Inflammatory macrophage (primary cell): ENCODE measurements around the gene DUSP3.
"Not testable (repeated sequence)": the region's sequence is repeated elsewhere in the genome, so short reads cannot be mapped to it uniquely, and the experiment has no call there.

Experiments
- DNase-seq, 2 donors: peaks; one replicate each; pipeline ENCODE4 v3.0.0-alpha.2; 2020 to 2022

Gene DUSP3

DNA sequence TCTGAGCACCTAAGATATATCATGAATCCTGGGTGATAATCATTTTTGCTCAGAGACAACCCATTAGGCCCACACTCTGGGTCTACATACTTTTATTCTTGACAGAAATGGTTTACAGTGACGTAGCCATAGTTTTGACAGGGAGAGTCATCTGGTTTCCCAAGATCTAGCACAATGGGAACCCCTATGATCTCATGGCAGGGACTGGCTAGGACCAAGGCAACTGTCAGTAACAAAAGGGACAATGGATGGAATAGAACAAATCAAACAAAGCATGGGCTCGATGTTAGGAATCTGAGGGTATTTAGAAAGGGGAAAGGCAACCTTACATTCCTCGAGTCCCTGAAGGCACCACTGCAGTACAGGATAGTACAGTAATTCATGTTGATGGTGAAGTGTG is 22.0 kb upstream of the DUSP3 start:
- no peak for DNase-seq

DNA sequence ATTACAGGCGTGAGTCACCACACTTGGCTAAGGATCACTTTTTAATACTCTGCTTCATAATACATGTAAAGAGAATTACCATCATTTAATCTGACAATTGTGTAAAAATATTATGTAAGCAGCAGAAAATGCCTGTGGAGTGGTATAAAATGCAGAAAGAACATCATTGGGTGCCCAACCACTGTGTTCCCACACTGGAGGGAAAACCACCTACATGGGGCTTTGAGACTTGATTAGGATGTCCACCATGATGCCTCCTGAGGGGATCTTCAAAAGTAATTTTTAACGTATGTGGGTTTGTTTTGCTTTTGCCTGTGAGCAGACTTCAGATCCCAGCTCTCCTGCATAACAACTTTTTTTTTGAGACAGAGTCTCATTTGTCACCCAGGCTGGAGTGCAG is 20.3 kb upstream of the DUSP3 start:
- DNase-seq = no peak

DNA sequence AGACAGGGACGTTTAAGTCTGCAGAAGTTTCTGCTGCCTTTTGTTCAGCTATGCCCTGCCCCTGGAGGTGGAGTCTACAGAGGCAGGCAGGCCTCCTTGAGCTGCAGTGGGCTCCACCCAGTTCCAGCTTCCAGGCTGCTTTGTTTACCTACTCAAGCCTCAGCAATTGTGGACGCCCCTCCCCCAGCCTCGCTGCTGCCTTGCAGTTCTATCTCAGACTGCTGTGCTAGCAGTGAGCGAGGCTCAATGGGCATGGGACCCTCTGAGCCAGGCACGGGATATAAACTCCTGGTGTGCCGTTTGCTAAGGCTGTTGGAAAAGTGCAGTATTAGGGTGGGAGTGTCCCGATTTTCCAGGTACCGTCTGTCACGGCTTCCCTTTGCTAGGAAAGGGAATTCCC is 19.2 kb upstream of the DUSP3 start:
- not testable (repeated sequence) for DNase-seq

DNA sequence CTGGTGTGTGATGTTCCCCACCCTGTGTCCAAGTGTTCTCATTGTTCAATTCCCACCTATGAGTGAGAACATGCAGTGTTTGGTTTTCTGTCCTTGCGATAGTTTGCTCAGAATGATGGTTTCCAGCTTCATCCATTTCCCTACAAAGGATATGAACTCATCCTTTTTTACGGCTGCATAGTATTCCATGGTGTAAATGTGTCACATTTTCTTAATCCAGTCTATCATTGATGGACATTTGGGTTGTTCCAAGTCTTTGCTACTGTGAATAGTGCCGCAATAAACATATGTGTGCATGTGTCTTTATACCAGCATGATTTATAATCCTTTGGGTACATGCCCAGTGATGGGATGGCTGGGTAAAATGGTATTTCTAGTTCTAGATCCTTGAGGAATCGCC is 13.9 kb upstream of the DUSP3 start:
- DNase-seq = not testable (repeated sequence)

DNA sequence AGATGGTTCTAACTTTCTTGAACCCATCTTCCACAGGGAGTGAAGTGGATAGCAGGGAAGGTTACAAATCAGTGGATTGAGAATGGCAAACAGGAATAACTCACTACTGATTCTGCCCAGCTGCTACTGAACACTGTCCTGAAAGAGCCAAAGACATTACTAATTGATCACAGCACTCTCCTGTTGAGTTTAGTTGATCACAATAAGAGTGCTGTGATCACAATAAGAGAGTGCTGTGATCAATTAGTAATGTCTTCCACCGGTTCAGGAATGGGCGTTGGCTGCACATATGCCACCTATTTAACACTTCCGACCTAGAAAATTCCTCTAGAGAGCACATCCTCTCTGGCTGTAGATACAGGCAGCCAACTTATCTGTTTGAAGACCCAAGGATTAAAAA is 12.8 kb upstream of the DUSP3 start:
- DNase-seq = peak in 1 of 2 donors; percentile 21

DNA sequence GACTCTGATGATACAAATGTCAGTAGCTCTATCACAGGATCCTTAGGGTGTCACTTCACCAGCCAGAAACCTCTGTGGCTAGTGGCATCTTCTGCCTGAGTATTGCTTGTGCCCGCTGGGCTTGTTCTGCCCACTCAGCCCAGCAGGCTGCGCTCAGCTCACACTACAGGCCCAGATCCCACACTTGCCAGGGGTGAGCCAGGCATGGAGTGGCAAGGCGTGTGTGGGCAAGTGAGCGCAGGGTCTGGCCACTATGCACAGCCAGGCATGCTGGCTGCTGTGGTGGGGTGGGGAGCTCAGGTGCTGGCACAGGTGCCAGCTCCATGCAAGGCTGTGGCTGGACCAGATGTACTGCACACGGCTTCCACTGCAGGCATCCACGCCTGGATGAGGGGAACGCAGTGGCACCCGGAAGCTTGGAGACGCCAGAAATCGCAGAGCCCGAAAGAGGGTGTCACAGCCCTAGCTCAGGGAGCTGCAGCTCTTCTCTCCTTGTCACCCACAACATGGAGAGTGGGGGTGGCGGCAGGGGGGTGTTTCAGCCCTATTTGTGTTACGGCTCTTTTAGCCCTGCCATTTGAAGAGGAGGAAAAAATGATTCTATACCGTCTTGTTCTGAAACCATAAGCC is 11.6 kb upstream of the DUSP3 start:
- peak in 1 of 2 donors; percentile 15 for DNase-seq

DNA sequence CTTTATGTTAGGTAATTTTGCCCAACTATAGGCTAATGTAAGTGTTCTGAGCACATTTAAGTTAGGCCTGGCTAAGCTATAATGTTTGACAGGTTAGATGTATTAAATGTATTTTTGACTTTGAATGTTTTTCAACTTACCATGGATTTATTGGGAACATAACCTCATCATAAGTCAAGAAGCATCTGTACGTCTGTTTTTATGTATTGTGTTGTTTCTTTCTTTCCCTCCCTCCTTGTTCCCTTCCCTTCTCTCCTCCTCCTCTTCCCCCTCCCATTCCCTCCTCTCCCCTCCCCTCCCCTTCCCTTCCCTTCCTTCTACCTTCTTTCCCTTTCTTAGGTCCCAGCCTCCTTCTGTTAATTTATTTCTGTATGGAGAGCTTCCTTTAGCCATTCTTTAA is 10.7 kb upstream of the DUSP3 start:
- no peak for DNase-seq

DNA sequence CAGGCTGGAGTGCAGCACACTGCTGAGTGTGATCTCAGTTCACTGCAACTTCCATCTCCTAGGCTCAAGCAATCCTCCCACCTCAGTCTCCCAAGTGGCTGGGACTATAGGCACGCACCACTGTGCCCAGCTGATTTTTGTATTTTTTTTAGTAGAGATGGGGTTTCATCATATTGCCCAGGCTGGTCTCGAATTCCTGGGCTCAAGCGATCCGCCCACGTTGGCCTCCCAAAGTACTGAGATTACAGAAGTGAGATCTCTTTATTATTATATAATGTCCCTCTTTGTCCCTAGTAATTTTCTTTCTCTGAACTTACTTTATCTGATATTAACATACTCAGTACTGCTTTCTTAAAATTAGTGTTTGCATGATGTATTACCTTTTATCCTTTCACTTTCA is 9.8 kb upstream of the DUSP3 start:
- DNase-seq = peak in 1 of 2 donors; percentile 59

DNA sequence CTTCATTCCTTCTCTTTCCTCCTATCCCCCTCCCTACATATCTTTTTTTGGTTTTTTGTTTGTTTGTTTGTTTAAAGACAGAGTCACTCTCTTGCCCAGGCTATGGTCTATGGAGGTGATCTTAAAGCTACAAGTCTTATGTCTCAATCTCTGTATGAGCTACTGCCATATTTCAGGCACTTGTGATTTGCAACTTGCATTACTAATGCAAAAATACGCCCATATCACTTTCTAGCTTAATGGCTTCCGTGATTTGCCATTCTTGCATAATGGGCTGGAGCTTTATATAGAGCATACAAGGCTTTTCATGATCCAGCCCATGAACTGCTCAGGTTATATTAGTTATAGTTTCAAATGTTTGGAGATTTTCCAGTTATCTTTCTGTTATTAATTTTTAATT is 9.0 kb upstream of the DUSP3 start:
- DNase-seq = peak; percentile 80

DNA sequence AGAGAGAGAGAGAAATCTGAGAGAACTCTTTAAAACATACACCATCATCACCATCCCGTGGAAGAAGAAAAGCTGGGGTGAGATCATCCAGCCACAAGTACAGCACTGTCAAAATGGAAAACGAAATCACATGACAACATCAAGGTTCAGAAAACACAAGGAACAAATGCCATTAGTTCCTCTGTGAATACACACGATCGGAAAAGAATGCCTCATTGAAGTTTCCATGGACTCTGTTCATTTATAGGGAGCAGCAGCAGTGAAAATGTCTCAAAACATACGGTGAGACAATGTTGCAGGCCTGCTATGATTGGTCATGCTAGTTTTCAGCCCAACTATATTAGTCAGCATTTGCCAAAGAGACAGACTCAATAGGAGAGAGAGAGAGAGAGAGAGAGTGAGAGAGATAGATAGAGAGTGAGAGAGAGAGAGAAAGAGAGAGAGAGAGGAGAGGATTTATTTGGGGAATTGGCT is 5.9 kb upstream of the DUSP3 start:
- peak in 1 of 2 donors; percentile 22 for DNase-seq

DNA sequence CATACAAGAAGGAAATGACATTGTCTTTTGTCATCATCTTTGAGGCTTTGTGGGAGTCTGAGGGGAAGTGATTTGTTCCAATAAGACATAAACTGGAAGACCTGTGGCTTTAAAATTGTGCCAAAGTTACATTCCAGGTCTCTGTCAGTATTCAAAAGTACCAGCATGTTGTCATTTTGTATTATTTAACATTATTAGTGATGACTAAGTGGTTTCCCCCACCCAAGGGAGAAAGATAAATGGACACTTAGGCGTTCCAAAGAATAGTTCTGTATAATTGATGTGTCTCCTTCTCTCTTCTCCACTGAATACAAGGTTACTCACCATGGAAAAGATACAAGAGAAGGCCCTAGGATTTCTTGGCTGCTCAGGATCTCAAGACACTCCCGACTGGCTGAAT is 5.3 kb upstream of the DUSP3 start:
- DNase-seq = peak in 1 of 2 donors; percentile 30

DNA sequence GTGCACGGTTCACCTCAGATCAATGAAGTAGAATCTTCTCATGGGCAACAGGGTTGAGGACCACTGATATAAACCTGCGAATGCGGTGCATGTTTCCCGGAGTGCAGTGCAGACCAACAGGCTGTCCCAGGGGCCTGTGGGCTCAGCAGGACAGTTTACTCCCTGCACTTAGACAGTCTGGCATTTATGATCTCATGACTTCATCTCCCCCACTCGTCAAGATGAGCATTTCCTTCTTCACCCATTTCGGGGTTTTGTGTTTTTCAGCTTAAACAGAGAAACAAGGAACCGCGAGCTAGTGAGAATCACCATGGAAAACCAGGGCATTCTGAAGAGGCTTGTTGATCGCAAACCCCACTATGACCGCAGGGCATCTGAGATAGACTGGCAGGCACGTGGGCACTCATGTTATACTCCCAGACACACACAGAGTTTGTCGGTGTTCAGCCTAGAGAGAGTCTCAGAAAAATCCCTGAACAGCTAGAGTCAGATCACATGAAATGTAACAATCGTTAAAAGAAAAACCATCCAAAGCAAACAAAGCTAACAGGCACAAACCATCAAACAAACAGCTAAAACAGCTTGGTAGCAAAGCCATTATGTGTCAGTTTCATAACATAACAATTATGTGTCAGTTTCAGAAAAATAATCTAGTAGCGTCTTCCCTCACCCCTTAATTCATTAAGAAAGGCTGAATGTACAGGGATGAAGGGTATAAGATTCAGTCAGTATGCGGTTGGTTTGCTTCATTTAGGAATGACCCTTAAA is 4.3 kb upstream of the DUSP3 start:
- DNase-seq = peak in 1 of 2 donors; percentile 10

DNA sequence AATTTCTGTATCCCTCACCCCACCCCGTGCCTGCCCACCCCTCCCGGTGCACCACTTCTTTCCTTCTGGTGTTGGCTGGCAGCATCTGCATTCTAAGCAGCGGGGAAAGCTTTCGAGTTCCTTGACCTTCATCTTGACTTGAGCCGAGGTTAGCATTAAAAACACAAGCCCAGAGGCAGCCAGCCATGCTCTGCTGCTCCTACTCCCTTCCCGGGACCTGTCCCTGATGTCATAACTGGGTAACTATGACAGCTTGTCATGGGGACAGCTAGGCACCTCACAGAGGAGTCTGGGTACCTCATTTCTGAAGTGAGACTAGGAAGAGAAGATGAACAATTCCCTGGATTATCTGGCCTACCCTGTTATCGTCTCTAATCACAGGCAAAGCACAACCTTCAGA is 1.4 kb upstream of the DUSP3 start, which contains the start of gene CFAP97D1:
TSS of gene CFAP97D1 (plus strand) at position 301 of the 400 bp plus-strand sequence. CDS start at position 329, 28 bp downstream.
- DNase-seq = no peak

DNA sequence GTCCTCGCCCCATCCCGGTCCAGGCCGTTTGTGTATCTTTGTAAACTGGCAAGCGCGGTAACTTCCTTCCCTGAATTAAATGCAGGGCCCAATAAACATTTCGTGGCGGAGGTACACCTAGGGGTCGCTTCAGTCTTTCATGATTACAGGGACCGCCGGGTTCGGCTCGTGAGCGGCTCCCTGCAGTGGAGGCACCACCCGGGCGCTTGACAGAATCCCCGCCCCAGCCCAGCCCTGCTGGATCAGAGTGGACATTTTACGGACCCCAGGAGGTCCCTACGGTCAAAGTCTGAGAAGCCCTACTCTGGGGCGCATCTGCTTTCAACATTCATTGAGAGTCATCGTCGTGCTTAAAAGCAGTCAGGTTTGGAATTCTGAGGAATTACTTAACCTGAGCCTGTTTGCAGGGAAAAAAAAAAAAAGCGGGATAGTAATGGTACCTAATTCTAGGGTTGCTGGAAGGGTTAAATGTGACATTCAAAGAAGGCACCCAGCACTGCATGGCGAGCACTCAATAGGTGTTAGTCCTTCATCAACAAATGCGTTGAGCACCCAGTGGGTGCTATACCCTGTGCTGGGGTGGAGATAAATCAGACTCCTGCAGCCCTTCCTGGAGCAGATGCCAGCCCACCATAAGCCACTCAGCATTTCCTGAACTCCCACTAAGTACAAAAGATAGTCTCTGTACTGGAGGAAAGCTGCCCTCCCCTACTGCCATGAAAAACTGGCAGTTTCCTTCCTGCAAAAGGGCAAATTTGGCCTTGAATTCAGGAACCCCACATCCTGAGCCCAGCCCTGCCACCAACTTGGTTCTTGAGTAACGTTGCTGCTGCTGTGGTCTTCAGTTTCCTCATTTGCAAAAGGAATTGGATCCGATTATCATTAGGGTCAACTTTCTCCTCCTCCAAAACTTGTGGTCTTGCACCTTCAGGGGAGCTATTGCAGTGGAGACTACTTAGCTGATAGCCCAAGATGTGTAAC is 658 bp upstream of the DUSP3 start:
- peak; percentile 83 for DNase-seq

DNA sequence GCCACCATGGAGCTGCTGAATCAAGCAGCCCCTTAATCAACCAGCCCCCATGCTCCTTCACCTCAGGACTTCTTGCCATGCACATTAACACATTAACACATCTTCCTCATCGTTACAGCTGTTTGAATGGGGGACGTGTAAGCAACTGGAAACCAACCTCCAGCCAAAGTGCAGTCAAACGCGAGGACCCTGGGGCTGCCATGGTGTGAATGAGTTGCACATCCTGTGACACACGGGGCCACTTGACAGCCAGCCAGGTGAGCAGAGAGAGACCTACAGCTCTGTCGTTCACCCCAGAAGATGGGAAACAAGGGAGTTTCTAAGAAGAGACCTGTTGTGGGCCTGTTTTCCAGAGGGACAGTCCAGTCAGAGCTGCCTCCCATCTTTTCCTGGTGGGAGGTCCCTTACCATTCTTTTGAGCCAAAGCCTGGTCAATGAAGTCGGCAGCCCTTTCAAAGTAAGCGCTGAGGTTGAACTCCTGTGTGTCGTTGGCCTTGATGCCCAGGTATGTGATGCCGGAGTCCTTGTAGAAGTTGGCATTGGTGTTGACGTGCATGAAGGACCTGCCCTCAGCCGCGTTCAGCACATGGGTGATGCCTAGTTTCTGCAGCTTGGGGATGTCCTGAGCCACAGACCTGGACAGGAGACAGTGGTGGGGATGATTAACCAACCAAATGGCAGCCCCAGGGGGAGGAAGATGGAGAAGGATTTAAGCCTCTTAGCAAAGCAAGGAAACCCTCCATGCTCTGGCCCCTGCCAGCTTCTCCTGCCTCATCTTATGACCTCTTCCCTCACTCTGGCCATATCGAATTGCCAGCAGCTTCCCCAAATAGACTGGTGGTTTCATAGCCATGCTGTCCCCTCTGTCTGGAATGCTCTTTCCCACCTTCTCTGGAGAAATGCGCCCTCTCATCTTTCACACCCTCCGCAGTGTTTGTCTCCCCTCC is 4.2 kb downstream of the DUSP3 start:
- DNase-seq = no peak

DNA sequence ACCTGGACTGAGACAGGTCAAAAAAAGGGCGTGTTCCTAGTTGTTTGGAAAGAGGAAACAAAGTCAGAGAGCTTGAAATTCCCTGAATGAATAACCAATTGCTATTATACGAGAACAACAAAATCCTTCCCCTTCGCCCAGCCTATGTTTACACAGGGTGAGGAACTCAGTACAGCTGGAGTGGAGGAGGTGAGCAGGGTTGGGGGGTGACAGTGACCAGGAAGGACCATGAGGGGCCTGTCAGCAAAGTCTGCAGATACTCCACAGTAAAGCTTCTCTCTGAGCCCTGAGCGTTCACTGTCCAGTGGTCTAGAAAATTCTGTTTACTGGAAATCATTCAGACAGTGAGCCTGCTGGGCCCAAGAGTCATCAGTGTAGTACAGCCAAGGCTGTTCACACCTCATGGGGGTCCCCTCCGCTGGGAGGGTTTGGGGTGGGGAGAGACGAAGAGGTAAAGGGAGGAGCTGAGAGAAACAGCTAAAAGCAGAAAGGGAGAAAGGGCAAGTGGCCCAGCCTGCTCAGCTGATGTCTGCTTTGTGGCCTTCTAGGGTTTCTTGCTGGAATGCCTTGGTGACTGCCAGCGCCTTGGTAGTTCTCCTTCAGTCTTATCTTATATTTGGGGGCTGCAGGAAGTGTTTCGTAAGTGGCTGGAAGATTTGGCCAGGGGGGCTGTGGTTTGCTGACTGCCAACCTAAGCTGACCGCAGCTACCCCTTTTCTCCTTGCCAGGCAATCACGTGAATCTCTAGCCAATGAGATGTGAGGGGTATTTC is 5.7 kb downstream of the DUSP3 start:
- peak; percentile 68 to 83 for DNase-seq

DNA sequence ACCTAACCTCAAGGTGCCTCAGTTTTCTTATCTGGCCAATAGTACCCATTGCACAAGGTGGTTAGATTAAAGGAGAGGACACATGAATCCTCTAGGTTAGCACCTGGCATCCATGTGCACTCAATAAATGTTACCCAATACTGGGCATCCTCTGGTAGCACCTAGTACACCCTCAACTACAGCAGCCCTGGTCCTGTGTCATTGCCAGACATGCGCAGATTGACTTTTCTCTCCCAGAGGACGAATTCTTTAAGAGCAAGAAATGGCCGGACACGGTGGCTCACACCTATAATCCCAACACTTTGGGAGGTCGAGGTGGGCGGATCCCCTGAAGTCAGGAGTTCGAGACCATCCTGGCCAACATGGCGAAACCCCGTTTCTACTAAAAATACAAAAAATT is 7.3 kb downstream of the DUSP3 start:
- no peak for DNase-seq

DNA sequence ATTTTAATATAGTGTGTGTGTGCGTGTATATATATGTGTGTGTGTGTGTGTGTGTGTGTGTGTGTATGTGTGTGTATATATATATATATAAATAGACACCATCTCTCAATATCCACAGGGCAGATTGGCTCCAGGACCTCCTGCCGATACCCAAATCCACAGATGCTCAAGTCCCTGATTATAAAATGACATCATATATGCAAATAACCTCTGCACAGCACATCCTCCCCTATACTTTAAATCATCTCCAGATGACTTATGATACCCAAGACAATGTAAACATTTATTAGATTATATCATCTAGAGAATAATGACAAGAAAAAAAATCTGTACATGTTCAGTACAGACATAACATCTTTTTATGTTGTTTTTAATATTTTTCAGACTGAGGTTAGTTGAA is 7.8 kb downstream of the DUSP3 start:
- DNase-seq = no peak

DNA sequence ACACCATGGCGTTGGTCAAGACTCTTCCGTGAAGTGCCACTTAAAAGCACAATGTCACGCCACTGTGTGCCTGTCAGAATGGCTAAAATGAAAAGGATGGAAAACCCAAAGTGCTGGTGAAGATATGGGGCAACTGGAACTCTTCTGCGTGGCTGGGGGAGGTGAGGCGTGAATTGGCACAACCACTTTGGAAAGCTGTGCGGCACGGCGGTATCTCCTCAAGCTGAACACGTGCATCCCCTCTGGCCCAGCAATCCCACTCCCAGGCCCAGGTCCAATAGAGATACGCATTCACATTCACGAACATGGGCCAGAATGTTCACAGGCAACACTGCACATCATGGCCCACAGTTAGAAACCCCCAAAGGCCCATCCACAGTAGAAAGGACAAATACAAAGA is 8.9 kb downstream of the DUSP3 start:
- DNase-seq = no peak

DNA sequence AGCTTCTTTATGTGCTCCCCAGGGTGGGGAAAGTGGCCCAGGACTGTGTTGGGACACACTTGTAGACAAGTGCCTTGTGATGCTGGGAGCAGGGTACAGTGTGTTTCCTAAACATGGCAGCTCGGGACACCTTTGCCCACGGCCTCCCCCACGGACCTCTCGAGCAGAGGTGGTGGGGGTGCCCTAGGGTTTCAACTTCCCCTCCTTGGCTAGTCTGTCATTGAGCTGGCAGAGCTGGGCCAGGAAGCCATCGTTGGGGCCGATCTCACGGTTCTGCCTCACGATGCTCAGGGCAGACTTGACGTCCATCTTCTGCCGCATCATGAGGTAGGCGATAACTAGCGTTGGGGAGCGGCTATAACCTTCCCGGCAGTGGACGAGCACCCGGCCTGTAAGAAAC is 9.4 kb downstream of the DUSP3 start:
- DNase-seq = peak; percentile 38 to 65

DNA sequence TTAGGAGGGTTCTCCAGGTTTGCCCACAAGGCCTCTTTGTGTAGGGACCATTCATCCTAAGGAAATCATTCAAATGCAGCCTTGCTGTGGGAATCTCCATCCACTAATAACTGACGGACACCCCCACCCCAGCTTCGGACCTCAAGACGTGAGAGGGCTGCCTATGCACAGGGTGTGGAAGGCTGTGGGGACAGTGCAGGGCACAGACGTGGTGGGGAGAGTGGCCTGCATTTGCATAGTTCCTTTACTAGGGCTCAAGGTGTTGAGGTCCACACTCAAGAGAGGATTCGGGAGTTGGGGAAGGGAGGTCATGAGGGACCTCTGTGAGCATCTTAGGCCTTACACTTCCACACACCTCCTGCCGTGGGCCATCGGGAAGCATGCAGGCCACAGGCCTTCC is 9.8 kb downstream of the DUSP3 start:
- no peak for DNase-seq
